Measurements from ENCODE around the gene SAV1.

SAV1 gene

GRCh38 chr14:50605766-50606165, 62.3 kb downstream of the SAV1 start:
- DNase-seq: peak; percentile 10

- DNase-seq: peak; percentile 39
These were observed 64.5 kb downstream of the SAV1 start for GRCh38 chr14:50603565-50603964.

GRCh38 chr14:50602035-50602434, 66.1 kb downstream of the SAV1 start:
- no peak for DNase-seq

- peak; percentile 76 for DNase-seq
These were observed 66.7 kb downstream of the SAV1 start for GRCh38 chr14:50601394-50601793.

- DNase-seq: no peak
These were observed 67.3 kb downstream of the SAV1 start for GRCh38 chr14:50600849-50601248.

GRCh38 chr14:50599700-50600444, 68.2 kb downstream of the SAV1 start:
- DNase-seq: peak; percentile 57

- DNase-seq: no peak
These were observed 69.3 kb downstream of the SAV1 start for GRCh38 chr14:50598765-50599164.

GRCh38 chr14:50594577-50595316, 73.4 kb downstream of the SAV1 start:
- DNase-seq: no peak

GRCh38 chr14:50590464-50590863, 77.6 kb downstream of the SAV1 start:
- no peak for DNase-seq
